ENCODE data around the gene POM121L12.

GRCh38 chr7:53070883-53071282 is 35.5 kb downstream of the POM121L12 start:
- TF ChIP-seq CTCF (IDR thresholded peaks at IDR 0.05) (no peak), POLR2A (IDR thresholded peaks at IDR 0.05) (no peak), EP300 (IDR thresholded peaks at IDR 0.05) (no peak)

Measured in sigmoid colon (tissue), 4 donors.